CD8-positive, alpha-beta memory T cell (primary cell): ENCODE measurements around the gene MAGI2. TPM values are rescaled to one million over a fixed set of nuclear protein-coding genes. Genes with fewer than 3 reads are reported as not detected.
"Not testable (repeated sequence)": the region's sequence is repeated elsewhere in the genome, so short reads cannot be mapped to it uniquely, and the experiment has no call there.

ENCODE experiments used
- CTCF ChIA-PET: fragments of 350-600 bp; sonication (Branson Sonifier 250); formaldehyde crosslinking; loops from one replicate; lab custom pipeline; 2021; ENCODE audit warnings: antibody characterized with exemption; lab: Charles Lee
- POLR2A ChIA-PET: fragments of 350-600 bp; sonication (Branson Sonifier 250); formaldehyde crosslinking; loops from one replicate; lab custom pipeline; 2021; ENCODE audit warnings: antibody characterized with exemption; lab: Charles Lee
- DNase-seq, 5 donors: peaks; one replicate each; pipeline versions ENCODE4 v3.0.0 to v3.0.0-alpha.2; 2020 to 2022; ENCODE audit warnings: mixed read lengths in 1 of 5
- H3K27ac ChIP-seq: one replicate; pipeline ENCODE4 v1.7.0; 2013; ENCODE audit warnings: low read depth, mild to moderate bottlenecking, low read length, moderate library complexity
- H3K27me3 ChIP-seq: 2 replicates; pipeline ENCODE4 v1.7.0; 2013; ENCODE audit warnings: low read length, mild to moderate bottlenecking; ENCODE audit not compliant: insufficient read depth, poor library complexity, severe bottlenecking
- H3K36me3 ChIP-seq: 2 replicates; pipeline ENCODE4 v1.7.0; 2013; ENCODE audit warnings: mild to moderate bottlenecking, low read length, moderate library complexity; ENCODE audit not compliant: insufficient read depth
- H3K4me1 ChIP-seq: 2 replicates; pipeline ENCODE4 v1.7.0; 2013; ENCODE audit warnings: mild to moderate bottlenecking, low read length, moderate library complexity; ENCODE audit not compliant: insufficient read depth
- H3K4me3 ChIP-seq: 2 replicates; pipeline ENCODE4 v1.7.0; 2013; ENCODE audit warnings: mild to moderate bottlenecking, low read length
- H3K9me3 ChIP-seq: 2 replicates; pipeline ENCODE4 v1.7.0; 2013; ENCODE audit warnings: mild to moderate bottlenecking, low read length
- H3K27ac Mint-ChIP-seq, 8 donors: one replicate each; pipeline ENCODE4 v1.8.0; 2020 to 2021; ENCODE audit warnings: mixed read lengths in 8 of 8, mild to moderate bottlenecking in 6 of 8, inconsistent platforms in 3 of 8, moderate library complexity in 3 of 8
- H3K27me3 Mint-ChIP-seq, 2 donors: one replicate each; pipeline ENCODE4 v1.8.0; 2020 to 2021; ENCODE audit warnings: mixed read lengths in 2 of 2, mild to moderate bottlenecking in 1 of 2, moderate library complexity in 1 of 2
- H3K36me3 Mint-ChIP-seq, 3 donors: one replicate each; pipeline ENCODE4 v1.8.0; 2020 to 2021; ENCODE audit warnings: mixed read lengths in 3 of 3, inconsistent platforms in 1 of 3, mild to moderate bottlenecking in 1 of 3
- H3K4me1 Mint-ChIP-seq, 3 donors: one replicate each; pipeline ENCODE4 v1.8.0; 2020 to 2021; ENCODE audit warnings: mixed read lengths in 3 of 3, inconsistent platforms in 1 of 3, mild to moderate bottlenecking in 1 of 3
- H3K4me3 Mint-ChIP-seq, 7 donors: one replicate each; pipeline ENCODE4 v1.8.0; 2020 to 2021; ENCODE audit warnings: mixed read lengths in 7 of 7, mild to moderate bottlenecking in 6 of 7, moderate library complexity in 4 of 7, inconsistent platforms in 2 of 7
- H3K9me3 Mint-ChIP-seq, 5 donors: one replicate each; pipeline ENCODE4 v1.8.0; 2020 to 2022; ENCODE audit warnings: mixed read lengths in 5 of 5, mild to moderate bottlenecking in 3 of 5, moderate library complexity in 2 of 5, inconsistent platforms in 1 of 5
- polyA plus RNA-seq: library from polyadenylated mRNA; unstranded; fragments of 300-500 nt; fragmentation: Illumina TruSeq; gene quantifications from one replicate; pipeline ENCODE4 v1.2.3, GENCODE V29; 2021
- total RNA-seq, 2 experiments: library from RNA; stranded (reverse); gene quantifications; one replicate each; pipeline ENCODE4 v1.2.3, GENCODE V29; 2021

The MAGI2 gene
- total and polyA plus RNA-seq, 3 experiments from 2014 or later, result 0.26 to 0.33 TPM; not detected in 1

DNA sequence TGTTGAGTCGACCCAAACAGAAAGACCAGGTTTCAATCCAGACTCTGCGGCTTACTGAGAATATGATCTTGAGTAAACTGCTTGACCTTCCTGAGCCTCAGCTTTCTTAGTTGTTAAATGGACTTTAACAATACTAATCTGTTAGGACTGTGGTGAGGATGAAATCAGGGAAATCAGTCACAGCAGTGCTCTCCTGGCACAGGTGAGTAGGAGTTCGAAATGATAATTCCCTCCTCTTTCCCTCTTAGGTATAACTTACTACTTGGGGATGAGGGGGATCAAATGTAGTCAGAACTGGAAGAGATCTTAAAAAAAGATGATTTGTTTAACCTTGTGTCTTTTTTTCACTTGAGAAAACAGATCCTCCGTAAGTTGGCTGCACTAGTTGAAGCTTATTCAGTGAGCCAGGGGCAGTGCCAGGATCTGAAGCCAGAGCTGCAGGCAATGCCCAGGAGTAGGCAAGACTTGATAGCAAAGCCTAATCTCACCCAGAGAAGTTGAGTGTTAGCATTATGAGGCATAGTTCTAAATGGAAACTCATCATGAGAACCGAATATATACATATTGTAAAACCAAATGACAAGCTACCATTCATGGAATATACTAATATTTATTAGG, 1.8 kb upstream of the MAGI2 start:
- Mint-ChIP-seq H3K27me3 (peaks cover 8 to 15% of the 10 kb centered on the region in 2 donors), H3K27ac (no peak overlapping the region), H3K9me3 (peaks cover 10 to 24% (median 15%) of the 10 kb centered on the region in 5 donors), H3K36me3 (no peaks in the 10 kb centered on the region), H3K4me3 (no peak overlapping the region), H3K4me1 (no peaks in the 10 kb centered on the region)
- Histone ChIP-seq H3K36me3 (no peaks in the 10 kb centered on the region), H3K4me3 (no peak overlapping the region), H3K27ac (no peak overlapping the region), H3K4me1 (no peaks in the 10 kb centered on the region), H3K27me3 (no peaks in the 10 kb centered on the region), H3K9me3 (no peaks in the 10 kb centered on the region)
- ChIA-PET POLR2A (no interaction called here), CTCF (no interaction called here)
- no peak for DNase-seq

DNA sequence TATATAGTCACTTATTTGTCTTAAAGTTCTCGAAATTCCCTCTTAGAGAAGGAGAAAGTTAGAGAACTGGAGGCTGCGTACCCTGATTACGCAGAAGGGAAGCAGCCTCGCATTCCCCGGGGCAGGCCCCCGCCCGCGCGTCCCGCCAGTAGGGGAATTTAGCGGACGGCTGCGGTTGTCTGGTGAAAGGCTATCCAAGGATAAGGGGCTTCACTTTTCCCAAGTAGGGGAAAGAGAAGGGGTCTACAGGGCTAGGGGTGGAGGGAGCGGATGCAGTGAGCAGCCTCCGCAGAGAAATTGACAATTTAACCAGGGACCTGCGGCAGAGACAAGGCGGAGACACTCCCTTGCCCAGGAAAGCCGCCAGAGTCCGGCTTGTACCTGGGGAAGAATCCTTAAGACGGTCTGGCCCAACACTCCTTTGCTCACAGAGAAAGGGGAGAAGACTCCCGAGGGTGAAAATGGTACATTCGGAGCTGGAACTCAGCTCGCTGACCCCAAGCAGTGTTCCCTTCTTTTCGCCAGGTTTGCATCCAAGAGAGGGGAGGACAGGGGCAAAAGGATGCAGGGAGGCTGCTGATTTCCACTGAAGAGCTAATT, 994 bp upstream of the MAGI2 start:
- Histone ChIP-seq H3K27me3 (no peaks in the 10 kb centered on the region), H3K36me3 (no peaks in the 10 kb centered on the region), H3K4me3 (no peak overlapping the region), H3K9me3 (no peaks in the 10 kb centered on the region), H3K4me1 (no peaks in the 10 kb centered on the region), H3K27ac (no peak overlapping the region)
- peaks cover 8 to 15% of the 10 kb centered on the region in 2 donors for H3K27me3 Mint-ChIP-seq
- H3K4me1 Mint-ChIP-seq, result no peaks in the 10 kb centered on the region
- no peak overlapping the region for H3K4me3 Mint-ChIP-seq
- DNase-seq, result peak in 1 of 5 donors; percentile 3
- peak overlapping the region in 1 of 8 donors; percentile 36 for H3K27ac Mint-ChIP-seq
- peaks cover 10 to 24% (median 15%) of the 10 kb centered on the region in 5 donors for H3K9me3 Mint-ChIP-seq
- POLR2A ChIA-PET, result no interaction called here
- no peaks in the 10 kb centered on the region for H3K36me3 Mint-ChIP-seq
- CTCF ChIA-PET, result no interaction called here

DNA sequence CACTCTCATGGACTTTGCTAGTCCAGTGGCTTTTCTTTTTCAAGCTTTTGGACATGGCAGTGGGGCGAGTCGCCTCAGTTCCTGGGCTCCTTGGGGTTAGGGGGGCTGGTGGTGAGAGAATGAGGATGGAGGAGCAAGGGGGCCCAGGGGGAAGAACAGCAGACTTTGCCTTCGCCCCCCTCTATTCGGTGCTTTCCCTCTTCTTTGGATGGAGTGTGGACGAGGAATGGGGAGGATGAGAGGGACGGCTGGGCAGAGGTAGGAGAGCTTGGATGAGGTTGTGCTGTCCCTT, 255 bp downstream of the MAGI2 start:
- peaks cover 8 to 15% of the 10 kb centered on the region in 2 donors for H3K27me3 Mint-ChIP-seq
- peak overlapping the region in 1 of 7 donors; percentile 3 for H3K4me3 Mint-ChIP-seq
- H3K9me3 Mint-ChIP-seq, result peaks cover 10 to 24% (median 15%) of the 10 kb centered on the region in 5 donors
- Histone ChIP-seq H3K27ac (no peak overlapping the region), H3K4me3 (no peak overlapping the region), H3K36me3 (no peaks in the 10 kb centered on the region), H3K4me1 (no peaks in the 10 kb centered on the region), H3K9me3 (no peaks in the 10 kb centered on the region), H3K27me3 (no peaks in the 10 kb centered on the region)
- CTCF ChIA-PET, result no interaction called here
- no peak overlapping the region for H3K27ac Mint-ChIP-seq
- POLR2A ChIA-PET, result no interaction called here
- H3K4me1 Mint-ChIP-seq, result no peaks in the 10 kb centered on the region
- no peaks in the 10 kb centered on the region for H3K36me3 Mint-ChIP-seq
- DNase-seq, result no peak

DNA sequence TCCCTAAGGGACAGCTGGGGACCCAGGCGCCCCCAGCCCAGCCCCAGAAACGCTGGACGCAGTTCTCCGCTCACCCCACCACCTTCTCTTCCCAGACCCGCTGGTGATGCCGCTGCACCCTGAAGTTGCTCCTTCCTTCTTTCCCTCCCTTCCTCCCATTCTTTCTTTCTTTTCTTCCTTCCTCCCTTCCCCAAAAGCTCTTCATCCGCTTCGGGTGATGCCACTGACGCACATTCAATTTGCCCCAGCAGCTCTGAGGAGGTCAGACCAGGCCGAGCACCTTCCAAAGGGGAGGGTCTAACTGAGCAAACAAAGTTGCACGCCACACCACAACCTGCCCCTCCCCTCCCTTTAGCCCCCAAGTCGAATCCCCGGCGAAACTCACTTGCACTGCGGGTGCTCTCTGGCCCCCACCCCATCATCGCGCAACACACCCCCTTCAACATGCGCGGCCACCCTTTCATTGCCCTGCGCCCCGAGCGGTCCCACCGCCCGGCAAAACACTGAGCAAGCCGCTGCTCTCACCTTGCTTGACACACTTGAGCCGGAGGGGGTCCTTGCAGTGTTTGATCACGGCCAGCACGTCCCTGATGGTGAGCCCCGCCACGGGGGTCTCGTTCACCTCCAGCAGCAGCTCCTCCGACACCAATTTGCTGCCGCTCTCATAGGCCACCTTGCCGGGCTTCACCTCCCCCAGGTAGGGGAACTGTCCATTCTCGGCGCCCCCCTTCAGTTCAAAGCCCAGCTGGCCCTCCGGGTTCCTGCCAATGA, 787 bp downstream of the MAGI2 start:
- H3K9me3 ChIP-seq, result no peaks in the 10 kb centered on the region
- no peak overlapping the region for H3K4me3 ChIP-seq
- CTCF ChIA-PET, result no interaction called here
- Mint-ChIP-seq H3K4me1 (no peaks in the 10 kb centered on the region), H3K27me3 (peaks cover 8 to 15% of the 10 kb centered on the region in 2 donors), H3K9me3 (peaks cover 5 to 24% (median 13%) of the 10 kb centered on the region in 5 donors), H3K36me3 (no peaks in the 10 kb centered on the region), H3K4me3 (peak overlapping the region in 2 of 7 donors; percentile 38 to 56), H3K27ac (no peak overlapping the region)
- POLR2A ChIA-PET, result no interaction called here
- no peaks in the 10 kb centered on the region for H3K4me1 ChIP-seq
- H3K36me3 ChIP-seq, result no peaks in the 10 kb centered on the region
- DNase-seq, result peak in 1 of 5 donors; percentile 21
- no peaks in the 10 kb centered on the region for H3K27me3 ChIP-seq
- H3K27ac ChIP-seq, result no peak overlapping the region

DNA sequence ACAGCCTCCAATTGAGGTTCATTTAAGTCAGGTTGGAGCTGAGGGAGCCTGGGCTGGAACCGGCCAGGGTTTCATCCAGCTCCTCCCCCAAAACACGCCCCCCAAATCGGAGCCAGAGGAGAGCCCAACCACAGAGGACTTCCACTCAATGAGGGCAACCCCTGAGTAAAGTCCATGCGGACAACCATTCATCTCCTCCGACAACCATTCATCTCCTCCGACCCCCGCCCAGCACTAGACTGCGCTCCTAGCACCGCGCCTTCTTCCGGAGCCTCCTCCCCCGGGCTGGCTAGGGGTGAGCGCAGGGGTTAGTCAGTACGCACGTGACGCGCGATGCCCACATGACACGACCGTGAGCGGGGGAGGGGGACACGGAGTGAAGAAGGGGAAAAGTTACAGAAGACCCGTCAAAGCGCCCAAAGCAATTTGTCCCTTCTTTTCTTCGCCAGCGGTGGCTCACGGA, 1.4 kb downstream of the MAGI2 start:
- H3K36me3 ChIP-seq, result no peaks in the 10 kb centered on the region
- H3K9me3 Mint-ChIP-seq, result peaks cover 0 to 24% (median 10%) of the 10 kb centered on the region in 5 donors
- no peak overlapping the region for H3K4me3 Mint-ChIP-seq
- ChIA-PET CTCF (no interaction called here), POLR2A (no interaction called here)
- no peaks in the 10 kb centered on the region for H3K27me3 ChIP-seq
- H3K36me3 Mint-ChIP-seq, result no peaks in the 10 kb centered on the region
- H3K9me3 ChIP-seq, result no peaks in the 10 kb centered on the region
- H3K4me1 Mint-ChIP-seq, result no peaks in the 10 kb centered on the region
- DNase-seq, result peak in 1 of 5 donors; percentile 59
- no peak overlapping the region for H3K4me3 ChIP-seq
- no peak overlapping the region for H3K27ac ChIP-seq
- H3K27ac Mint-ChIP-seq, result no peak overlapping the region
- H3K27me3 Mint-ChIP-seq, result peaks cover 8 to 15% of the 10 kb centered on the region in 2 donors
- H3K4me1 ChIP-seq, result no peaks in the 10 kb centered on the region

DNA sequence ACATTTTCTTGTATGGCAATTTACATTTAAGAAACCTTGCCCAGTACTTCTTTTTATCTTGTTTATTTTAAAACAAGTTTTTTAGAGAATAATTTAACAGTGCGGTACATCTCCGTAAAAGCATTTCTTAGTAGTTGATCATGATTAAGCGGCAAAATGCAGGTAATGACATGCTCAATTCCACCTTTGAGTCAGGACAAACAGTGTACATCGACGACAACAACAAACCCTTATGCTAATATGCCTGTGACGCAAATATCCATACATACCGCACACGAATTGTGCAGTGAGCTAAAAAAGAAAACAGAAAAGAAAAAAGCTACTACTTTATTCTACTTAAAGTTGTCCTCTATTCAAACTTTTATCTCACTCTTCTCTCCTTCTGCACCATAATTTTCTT, 1.9 kb downstream of the MAGI2 start:
- peaks cover 8 to 15% of the 10 kb centered on the region in 2 donors for H3K27me3 Mint-ChIP-seq
- no peak overlapping the region for H3K4me3 Mint-ChIP-seq
- H3K27ac Mint-ChIP-seq, result no peak overlapping the region

DNA sequence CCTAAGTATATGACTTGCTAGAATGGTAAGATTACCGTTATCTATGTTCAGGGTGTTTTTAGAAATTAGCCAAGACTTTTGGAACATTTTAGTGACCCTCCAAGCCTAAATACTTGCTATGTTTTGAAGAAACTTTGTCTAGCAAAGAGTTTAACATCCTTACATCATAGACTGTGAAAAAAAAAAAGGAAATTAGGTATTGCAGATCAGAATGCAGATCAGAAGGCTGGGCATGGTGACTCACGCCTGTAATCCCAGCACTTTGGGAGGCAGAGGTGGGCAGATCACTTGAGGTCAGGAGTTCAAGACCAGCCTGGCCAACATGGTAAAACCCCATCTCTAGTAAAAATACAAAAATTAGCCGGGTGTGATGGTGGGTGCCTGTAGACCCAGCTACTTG, 10.7 kb downstream of the MAGI2 start:
- H3K4me1 ChIP-seq, H3K4me3 Mint-ChIP-seq, H3K27me3 ChIP-seq, H3K9me3 Mint-ChIP-seq, H3K9me3 ChIP-seq, H3K27ac ChIP-seq, DNase-seq, CTCF ChIA-PET, POLR2A ChIA-PET, H3K27ac Mint-ChIP-seq, H3K27me3 Mint-ChIP-seq, H3K4me3 ChIP-seq, H3K4me1 Mint-ChIP-seq, H3K36me3 Mint-ChIP-seq, H3K36me3 ChIP-seq: not testable (repeated sequence)

More for the DNA sequence above, 1.9 kb downstream of the MAGI2 start:
- H3K9me3 Mint-ChIP-seq, result peaks cover 0 to 24% (median 10%) of the 10 kb centered on the region in 5 donors
- H3K4me1 Mint-ChIP-seq, result no peaks in the 10 kb centered on the region
- ChIA-PET CTCF (no interaction called here), POLR2A (no interaction called here)
- no peak overlapping the region for H3K27ac ChIP-seq
- H3K9me3 ChIP-seq, result no peaks in the 10 kb centered on the region
- no peaks in the 10 kb centered on the region for H3K36me3 ChIP-seq
- H3K27me3 ChIP-seq, result no peaks in the 10 kb centered on the region
- H3K4me3 ChIP-seq, result no peak overlapping the region
- H3K36me3 Mint-ChIP-seq, result no peaks in the 10 kb centered on the region
- peak in 1 of 5 donors; percentile 18 for DNase-seq
- H3K4me1 ChIP-seq, result no peaks in the 10 kb centered on the region

DNA sequence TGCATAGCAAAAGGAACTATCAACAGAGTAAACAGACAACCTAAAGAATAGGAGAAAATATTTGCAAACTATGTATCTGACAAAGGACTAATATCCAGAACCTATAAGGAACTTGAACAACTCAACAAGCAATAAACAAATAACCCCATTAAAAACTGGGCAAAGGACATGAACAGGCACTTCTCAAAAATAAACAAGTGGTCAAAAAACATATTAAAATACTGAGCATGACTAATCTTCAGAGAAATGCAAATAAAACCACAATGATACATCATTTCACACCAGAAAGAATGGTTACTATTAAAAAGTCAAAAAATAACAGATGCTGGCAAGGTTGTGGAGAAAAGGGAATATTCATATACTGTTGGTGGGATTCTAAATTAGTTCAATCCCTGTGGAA, 17.1 kb downstream of the MAGI2 start:
- no peak for DNase-seq
- Mint-ChIP-seq H3K27ac (no peak overlapping the region), H3K27me3 (no peaks in the 10 kb centered on the region), H3K9me3 (peaks cover 0 to 7% (median 3%) of the 10 kb centered on the region in 5 donors), H3K4me1 (no peaks in the 10 kb centered on the region), H3K36me3 (no peaks in the 10 kb centered on the region), H3K4me3 (no peak overlapping the region)
- Histone ChIP-seq H3K36me3 (no peaks in the 10 kb centered on the region), H3K27me3 (no peaks in the 10 kb centered on the region), H3K9me3 (no peaks in the 10 kb centered on the region), H3K27ac (no peak overlapping the region), H3K4me3 (no peak overlapping the region), H3K4me1 (no peaks in the 10 kb centered on the region)
- ChIA-PET POLR2A (no interaction called here), CTCF (no interaction called here)
